GM19043 (cell line): ENCODE results near the gene SDSL.

ENCODE experiments used
- ATAC-seq: cut with Tn5 transposase; IDR thresholded peaks from one replicate; pipeline ENCODE4 v1.9.1; 2021; ENCODE audit warnings: low read depth; ENCODE audit not compliant: unreplicated experiment

SDSL gene

DNA sequence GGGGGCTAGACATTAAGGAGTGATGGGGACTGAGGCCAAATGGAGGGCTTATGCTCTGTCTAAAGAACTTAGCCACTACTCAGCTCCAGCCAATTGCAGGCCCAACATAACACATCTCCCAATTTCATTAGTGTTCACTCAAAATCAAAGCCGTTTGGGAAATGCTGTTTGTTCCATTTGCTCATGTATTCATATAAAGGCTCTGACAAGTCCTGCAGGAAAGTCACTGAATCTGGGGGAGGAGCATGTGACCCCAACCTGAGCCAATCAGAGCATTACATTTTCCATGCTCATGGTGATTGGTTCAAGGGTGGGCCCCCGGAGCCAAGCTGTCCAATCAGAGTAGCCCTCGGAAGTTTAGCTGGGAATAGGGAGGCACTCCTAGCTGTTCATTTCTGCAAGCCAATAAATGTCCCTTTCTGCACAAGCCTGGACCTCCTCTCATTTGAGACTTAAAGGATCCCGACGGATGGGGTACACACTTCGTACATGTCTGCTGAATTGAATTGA lies 20.9 kb downstream of the SDSL start:
- ATAC-seq = no peak

DNA sequence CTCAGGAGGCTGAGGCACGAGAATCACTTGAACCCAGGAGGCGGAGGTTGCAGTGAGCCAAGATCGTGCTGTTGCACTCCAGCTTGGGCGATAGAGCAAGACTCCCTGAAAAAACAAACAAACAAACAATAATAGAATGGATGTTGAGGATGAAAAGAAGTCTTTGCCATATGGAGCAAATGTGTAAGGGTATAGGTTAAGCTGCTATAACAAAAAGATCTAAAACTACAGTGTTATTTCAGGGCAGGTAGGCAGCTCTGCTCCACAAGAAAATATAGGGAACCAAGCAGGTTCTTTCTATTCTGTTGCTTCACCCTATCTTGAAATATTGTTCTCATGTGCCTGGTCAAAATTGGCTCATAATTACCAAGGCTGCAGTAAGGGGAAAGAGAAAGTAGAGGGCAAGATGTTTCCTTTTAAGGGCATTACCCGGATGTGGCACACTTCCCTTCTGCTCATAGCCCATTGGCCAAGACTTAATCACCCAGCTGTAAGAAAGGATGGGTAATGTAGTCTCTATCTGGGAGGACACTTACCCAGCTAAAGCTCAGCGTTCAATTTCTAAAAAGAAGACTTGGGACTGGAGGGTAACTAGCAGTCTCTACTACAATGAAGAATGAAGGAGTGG lies 23.5 kb downstream of the SDSL start:
- ATAC-seq = no peak

DNA sequence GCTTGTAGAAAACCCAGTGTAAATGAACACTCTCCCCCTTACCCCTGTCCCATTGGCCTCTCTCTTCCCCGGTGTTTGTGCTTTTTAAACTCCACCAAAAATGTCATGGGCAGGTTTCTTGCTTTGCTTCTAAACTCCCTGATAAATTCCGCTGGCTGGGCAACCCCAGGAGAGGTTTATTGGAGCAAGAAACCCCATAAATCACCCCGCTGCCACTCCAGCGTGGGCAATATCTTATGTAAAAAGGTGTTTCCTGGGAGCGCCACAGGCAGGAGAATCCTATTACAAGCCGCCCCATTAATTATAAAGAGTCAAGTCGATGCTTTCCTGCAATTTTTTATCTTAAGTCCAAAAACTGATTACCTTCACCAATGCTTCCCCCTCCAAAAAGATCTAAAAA lies 26.7 kb downstream of the SDSL start:
- no peak for ATAC-seq

GRCh38 chr12:113449299-113449698 lies 27.1 kb downstream of the SDSL start:
- ATAC-seq = no peak

DNA sequence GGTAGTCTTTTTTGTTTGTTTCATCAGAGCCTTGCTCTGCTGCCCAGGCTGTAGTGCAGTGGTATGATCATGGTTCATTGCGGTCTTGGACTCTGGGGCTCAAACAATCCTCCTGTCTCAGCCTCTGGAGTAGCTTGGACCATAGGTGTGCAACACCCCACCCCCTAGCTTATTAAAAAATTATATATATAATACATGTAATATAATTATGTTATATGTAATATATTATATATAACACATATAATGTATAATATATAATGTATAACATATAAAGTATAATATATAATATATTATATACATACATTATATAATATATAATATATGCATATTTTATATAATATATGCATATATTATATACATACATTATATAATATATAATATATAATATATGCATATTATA lies 27.7 kb downstream of the SDSL start:
- ATAC-seq = no peak

- no peak for ATAC-seq
Measured at GRCh38 chr12:113452458-113452857, 30.3 kb downstream of the SDSL start.

DNA sequence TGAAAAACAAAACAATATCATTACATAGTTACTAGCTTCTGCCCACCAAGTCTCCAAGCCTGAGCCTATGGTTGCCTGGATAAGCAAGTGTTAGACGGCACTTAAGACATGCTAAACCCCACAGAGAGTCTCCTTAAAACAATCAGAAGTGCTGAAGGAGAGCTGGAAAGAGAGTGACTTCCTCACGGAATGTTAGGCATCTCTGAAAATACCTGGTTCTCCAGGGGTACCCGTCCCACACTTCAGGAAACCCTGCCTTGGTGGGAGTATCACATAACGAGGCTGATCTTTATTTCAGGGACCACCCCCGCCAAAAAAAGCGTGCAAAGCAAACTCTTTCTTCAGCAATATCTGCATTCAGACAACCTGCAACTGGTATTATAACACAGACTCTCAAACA lies 31.1 kb downstream of the SDSL start:
- no peak for ATAC-seq

DNA sequence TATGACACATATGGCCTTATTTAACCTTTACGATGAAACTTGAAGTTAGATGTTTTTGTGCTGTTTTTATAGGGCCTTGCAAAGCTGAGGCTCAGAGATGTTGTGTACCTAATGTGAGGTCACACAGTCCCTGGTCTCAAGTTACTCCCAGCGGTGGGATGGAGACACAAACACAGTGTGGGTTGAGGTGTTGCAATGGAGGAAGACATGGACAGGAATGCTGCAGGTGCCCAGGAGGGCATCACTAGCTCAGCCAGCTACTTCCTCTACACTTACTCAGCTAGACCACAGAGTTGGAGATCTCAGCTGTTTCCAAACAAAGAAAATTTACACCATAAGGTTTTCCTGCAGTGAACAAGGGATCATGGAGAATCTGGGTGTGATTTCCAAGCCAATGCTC lies 34.0 kb downstream of the SDSL start:
- ATAC-seq = no peak

- no peak for ATAC-seq
Measured at GRCh38 chr12:113456761-113457160, 34.6 kb downstream of the SDSL start.

- no peak for ATAC-seq
Measured at GRCh38 chr12:113457185-113457584, 35.0 kb downstream of the SDSL start.

DNA sequence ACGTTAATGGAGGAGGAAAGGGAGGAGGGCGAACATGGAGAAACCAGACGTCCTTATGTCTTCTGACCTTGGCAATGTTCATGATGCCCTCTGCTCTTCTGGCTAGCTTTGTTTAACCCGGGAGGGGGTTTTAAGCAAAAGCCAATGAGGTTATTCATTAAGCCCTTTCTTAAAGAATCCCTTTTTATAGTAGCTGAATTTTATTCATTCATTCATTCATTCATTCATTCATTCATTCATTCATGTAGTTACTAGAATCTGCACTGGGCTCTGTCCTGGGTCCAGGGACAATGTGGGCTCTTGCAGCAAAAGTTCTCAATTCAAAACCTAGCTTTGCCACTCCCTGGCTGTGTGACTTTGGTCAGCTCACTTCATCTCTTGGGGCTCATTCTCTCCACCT lies 35.5 kb downstream of the SDSL start:
- no peak for ATAC-seq

DNA sequence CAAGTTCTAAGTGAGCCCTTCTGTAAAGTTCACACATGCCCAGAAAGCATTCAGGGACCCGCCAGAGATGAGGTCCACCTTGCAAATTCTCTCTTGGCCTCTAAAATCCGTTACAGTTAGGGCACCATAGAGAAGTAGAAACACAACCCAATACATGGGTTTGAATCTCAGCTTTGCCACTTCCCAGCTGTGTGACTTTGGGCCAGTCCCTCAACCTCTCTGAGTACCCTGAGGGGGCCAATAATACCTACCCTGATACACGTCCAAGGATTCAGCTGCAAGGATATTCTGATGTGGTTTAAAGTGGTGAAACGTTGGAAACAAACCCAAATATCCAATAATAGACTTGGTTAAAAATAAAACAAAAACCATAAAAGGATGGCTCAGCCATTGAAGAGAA lies 37.8 kb downstream of the SDSL start:
- ATAC-seq = no peak

GRCh38 chr12:113461666-113462065 lies 39.5 kb downstream of the SDSL start:
- no peak for ATAC-seq

DNA sequence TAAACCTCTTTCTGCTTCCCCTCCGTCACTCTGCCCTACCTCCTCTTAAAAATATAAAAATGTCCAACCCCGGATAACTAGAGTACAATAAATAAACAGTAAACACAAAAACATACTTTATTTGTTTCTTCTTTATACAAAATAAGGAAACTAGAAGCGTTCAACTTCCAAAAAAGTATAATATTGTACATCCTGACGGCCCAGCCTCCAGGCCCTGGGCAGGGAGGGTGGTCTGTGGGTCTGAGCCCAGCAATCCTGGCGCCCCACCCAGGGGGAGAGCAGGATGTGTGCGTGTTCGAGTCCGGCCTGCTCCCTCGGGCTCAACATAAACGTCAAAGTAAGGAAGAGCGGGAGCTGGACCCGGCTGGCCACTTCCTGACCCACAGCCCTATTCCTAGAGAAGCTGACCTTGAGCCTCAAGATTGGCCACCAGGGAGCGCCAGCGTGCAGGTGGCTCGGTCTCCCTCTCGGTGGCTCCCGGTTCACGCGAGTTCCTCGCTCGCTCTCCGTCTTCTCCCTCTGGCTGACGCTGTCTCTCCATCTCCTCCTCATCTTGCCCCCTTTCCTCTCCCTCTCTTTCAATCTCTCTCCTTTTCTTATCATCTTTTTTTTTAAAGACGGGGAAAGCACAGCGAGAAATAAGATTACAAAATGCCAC lies 40.1 kb downstream of the SDSL start:
- no peak for ATAC-seq

GRCh38 chr12:113462998-113463745 lies 41.0 kb downstream of the SDSL start:
- no peak for ATAC-seq

- no peak for ATAC-seq
Measured at GRCh38 chr12:113463746-113464451, 41.7 kb downstream of the SDSL start.

GRCh38 chr12:113464452-113464775 lies 42.2 kb downstream of the SDSL start:
- no peak for ATAC-seq

DNA sequence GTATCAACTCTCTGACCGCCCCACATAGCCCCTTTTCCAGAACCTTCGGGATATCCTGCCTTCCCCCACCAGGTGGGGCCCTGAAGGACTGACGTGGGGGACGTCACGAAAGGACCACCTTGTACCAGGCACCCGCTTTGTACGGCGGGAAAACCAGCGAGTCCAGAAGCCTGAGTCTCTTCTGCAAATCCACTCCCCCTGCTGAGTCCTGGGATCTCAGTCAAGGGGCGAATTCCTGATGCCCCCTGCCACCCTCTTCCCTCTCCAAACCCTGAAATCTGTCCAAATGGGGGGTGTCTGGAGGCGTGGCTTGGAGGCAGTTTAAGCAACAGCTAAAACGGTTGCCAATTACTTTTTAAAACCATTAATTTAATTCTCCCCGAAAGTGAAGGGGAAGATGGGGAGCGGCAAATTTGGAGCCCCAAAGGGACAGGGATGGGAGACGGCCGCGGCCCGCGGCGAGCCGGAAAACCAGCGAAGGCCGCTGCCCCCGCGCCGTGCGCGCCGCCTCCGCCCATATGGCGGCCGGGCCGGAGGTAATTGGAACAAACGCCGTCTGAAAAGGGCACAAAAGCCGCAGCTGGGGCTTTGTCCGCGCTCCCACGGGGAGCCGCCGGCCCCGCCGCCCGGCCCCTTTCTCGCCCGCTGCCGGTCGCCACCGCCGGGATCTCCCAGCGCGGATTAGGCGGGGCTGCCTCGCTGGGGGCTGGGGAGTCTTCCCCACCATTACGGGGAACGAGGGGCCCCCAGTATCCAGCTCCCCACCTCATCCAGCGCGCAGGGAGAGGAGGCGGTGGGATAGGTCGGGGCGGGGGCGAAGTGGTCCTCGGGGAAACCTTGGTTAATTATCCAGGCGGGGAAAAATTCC lies 42.9 kb downstream of the SDSL start:
- ATAC-seq = no peak

GRCh38 chr12:113465808-113466453 lies 43.8 kb downstream of the SDSL start:
- ATAC-seq = no peak
